PFSK-1 (cell line): Measurements from ENCODE around the gene ERC1.

Experiments
- FOXP2 ChIP-seq: optimal IDR thresholded peaks from 2 replicates; pipeline ENCODE3; 2011; ENCODE audit warnings: borderline replicate concordance, control low read depth, inconsistent platforms; ENCODE audit not compliant: insufficient read depth; ENCODE audit errors: extremely low read length, extremely low read depth
- POLR2AphosphoS5 ChIP-seq: IDR thresholded peaks from 2 replicates; pipeline ENCODE4 v1.6.1; 2012; ENCODE audit warnings: low read depth, mild to moderate bottlenecking, control low read depth, low read length, moderate library complexity
- REST ChIP-seq, 2 experiments: IDR thresholded peaks; 2 replicates each; pipeline versions ENCODE4 v1.6.1 to v1.8.0; 2011 to 2012; ENCODE audit warnings: low read depth in 2 of 2, low read length in 2 of 2, control low read depth in 1 of 2, inconsistent platforms in 1 of 2, mild to moderate bottlenecking in 1 of 2, moderate library complexity in 1 of 2; ENCODE audit not compliant: insufficient read depth in 1 of 2
- SIN3A ChIP-seq: IDR thresholded peaks from 2 replicates; pipeline ENCODE4 v1.6.1; 2012; ENCODE audit warnings: mild to moderate bottlenecking, low read length, moderate library complexity, borderline replicate concordance; ENCODE audit not compliant: insufficient read depth
- TAF1 ChIP-seq: IDR thresholded peaks from 2 replicates; pipeline ENCODE4 v1.6.1; 2012; ENCODE audit warnings: low read length, control low read depth, borderline replicate concordance; ENCODE audit not compliant: insufficient read depth

- TF ChIP-seq POLR2AphosphoS5 (no peak), SIN3A (no peak), REST (IDR thresholded peaks at IDR 0.05; ENCODE audit: insufficient read depth in 1 of 2, low read depth in 2 of 2, low read length in 2 of 2) (no peak), TAF1 (no peak), FOXP2 (no peak)
Measured at GRCh38 chr12:1273051-1273450, 282.0 kb downstream of the ERC1 start.
